GM12892 (cell line): ENCODE measurements around the gene LRTM1.

Experiments used
- POLR2A ChIP-seq: IDR thresholded peaks from 2 replicates; pipeline ENCODE4 v1.6.1; 2011; ENCODE audit warnings: low read depth, low read length, control low read depth
- POLR2AphosphoS5 ChIP-seq: IDR thresholded peaks from 2 replicates; pipeline ENCODE4 v1.6.1; 2011; ENCODE audit warnings: low read depth, low read length, control low read depth
- TAF1 ChIP-seq: IDR thresholded peaks from 2 replicates; pipeline ENCODE4 v1.6.1; 2011; ENCODE audit warnings: low read depth, mild to moderate bottlenecking, control low read depth, low read length, borderline replicate concordance

GRCh38 chr3:54966979-54967378 is 39.1 kb upstream of the LRTM1 start:
- no peak for TF ChIP-seq POLR2A
- no peak for TF ChIP-seq POLR2AphosphoS5
- TF ChIP-seq TAF1 = no peak
